Uterus (tissue), 2 donors: ENCODE data around the gene ARHGEF19.

ENCODE experiments used
- CTCF ChIP-seq, 4 experiments: fragments of 200-600 bp in 2 of 4; fragments of 450-650 bp in 2 of 4; sonication (generic) in 2 of 4; IDR thresholded peaks; one replicate each; pipeline ENCODE4 v1.5.1; 2016 to 2019; ENCODE audit warnings: antibody characterized with exemption in 4 of 4, mild to moderate bottlenecking in 2 of 4, moderate library complexity in 1 of 4
- POLR2A ChIP-seq, 2 donors: fragments of 450-650 bp; IDR thresholded peaks; one replicate each; pipeline ENCODE4 v1.6.1; 2016; ENCODE audit warnings: antibody characterized with exemption in 2 of 2, mild to moderate bottlenecking in 1 of 2, moderate library complexity in 1 of 2

- TF ChIP-seq POLR2A (IDR thresholded peaks at IDR 0.05) (no peak), CTCF (IDR thresholded peaks at IDR 0.05) (no peak)
Measured at GRCh38 chr1:16204216-16204615, 8.2 kb downstream of the ARHGEF19 start.
